Measurements from ENCODE around the gene ARHGAP24.

DNA sequence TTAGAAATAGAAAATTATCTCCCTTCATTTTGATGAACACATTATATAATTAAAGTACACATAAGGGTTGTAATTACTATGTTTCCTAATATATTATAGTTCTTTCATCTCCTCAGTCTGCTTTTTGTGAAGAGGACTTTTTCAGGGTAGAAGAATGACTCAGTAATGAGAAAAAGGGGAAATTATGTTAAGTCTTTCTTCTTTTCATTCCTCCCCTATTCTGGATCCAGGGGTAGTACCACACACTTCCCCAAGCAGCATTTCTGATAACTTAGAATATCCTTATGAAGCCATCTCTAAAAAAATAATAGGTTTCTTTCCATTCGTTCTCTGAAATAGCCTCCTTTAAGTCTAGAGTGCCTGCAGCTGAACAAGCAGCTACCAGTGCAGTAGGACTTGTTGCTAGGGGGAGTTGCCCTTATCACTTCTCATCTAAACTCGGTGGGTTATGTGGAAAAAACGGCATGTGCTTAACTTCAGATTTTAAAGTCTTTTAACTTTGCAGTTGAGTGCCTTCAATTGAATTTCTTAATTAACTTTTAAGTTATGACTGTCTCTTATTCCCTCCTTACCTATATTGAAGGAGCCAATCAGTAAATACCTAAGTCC is 184.8 kb downstream of the ARHGAP24 start:
- TF ChIP-seq, protein P1, sequence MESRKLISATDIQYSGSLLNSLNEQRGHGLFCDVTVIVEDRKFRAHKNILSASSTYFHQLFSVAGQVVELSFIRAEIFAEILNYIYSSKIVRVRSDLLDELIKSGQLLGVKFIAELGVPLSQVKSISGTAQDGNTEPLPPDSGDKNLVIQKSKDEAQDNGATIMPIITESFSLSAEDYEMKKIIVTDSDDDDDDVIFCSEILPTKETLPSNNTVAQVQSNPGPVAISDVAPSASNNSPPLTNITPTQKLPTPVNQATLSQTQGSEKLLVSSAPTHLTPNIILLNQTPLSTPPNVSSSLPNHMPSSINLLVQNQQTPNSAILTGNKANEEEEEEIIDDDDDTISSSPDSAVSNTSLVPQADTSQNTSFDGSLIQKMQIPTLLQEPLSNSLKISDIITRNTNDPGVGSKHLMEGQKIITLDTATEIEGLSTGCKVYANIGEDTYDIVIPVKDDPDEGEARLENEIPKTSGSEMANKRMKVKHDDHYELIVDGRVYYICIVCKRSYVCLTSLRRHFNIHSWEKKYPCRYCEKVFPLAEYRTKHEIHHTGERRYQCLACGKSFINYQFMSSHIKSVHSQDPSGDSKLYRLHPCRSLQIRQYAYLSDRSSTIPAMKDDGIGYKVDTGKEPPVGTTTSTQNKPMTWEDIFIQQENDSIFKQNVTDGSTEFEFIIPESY (IDR thresholded peaks at IDR 0.05): no peak
- TF ChIP-seq FOXA1 (IDR thresholded peaks at IDR 0.05): no peak
- TF ChIP-seq, protein P2, sequence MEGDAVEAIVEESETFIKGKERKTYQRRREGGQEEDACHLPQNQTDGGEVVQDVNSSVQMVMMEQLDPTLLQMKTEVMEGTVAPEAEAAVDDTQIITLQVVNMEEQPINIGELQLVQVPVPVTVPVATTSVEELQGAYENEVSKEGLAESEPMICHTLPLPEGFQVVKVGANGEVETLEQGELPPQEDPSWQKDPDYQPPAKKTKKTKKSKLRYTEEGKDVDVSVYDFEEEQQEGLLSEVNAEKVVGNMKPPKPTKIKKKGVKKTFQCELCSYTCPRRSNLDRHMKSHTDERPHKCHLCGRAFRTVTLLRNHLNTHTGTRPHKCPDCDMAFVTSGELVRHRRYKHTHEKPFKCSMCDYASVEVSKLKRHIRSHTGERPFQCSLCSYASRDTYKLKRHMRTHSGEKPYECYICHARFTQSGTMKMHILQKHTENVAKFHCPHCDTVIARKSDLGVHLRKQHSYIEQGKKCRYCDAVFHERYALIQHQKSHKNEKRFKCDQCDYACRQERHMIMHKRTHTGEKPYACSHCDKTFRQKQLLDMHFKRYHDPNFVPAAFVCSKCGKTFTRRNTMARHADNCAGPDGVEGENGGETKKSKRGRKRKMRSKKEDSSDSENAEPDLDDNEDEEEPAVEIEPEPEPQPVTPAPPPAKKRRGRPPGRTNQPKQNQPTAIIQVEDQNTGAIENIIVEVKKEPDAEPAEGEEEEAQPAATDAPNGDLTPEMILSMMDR (IDR thresholded peaks at IDR 0.05; ENCODE audit: low read depth, low read length, missing input control): no peak
- no peak for TF ChIP-seq RAD21 (IDR thresholded peaks at IDR 0.05)
- TF ChIP-seq, protein P3, sequence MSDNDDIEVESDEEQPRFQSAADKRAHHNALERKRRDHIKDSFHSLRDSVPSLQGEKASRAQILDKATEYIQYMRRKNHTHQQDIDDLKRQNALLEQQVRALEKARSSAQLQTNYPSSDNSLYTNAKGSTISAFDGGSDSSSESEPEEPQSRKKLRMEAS (IDR thresholded peaks at IDR 0.05): no peak
- TF ChIP-seq JUND (IDR thresholded peaks at IDR 0.05): no peak
- TF ChIP-seq SP1 (IDR thresholded peaks at IDR 0.05): no peak
- no peak for TF ChIP-seq TAF1 (conservative IDR thresholded peaks at IDR 0.05)

All from liver (tissue), 3 donors.